Esophagus (tissue), 2 donors: ENCODE measurements around the gene PHKA2. TPM values are rescaled to one million over a fixed set of nuclear protein-coding genes. Genes with fewer than 3 reads are reported as not detected.

Source experiments
- H3K27ac ChIP-seq, 2 donors: one replicate each; pipeline ENCODE4 v1.5.1; 2013; ENCODE audit warnings: low read depth in 2 of 2, mild to moderate bottlenecking in 2 of 2, inconsistent platforms in 1 of 2, low read length in 1 of 2, moderate library complexity in 1 of 2
- H3K27me3 ChIP-seq, 2 donors: one replicate each; pipeline ENCODE4 v1.6.1; 2013; ENCODE audit warnings: low read length in 2 of 2, control low read depth in 1 of 2, mild to moderate bottlenecking in 1 of 2; ENCODE audit not compliant: insufficient read depth in 2 of 2, control insufficient read depth in 1 of 2
- H3K36me3 ChIP-seq, 2 donors: one replicate each; pipeline ENCODE4 v1.6.1; 2013; ENCODE audit warnings: low read length in 1 of 2; ENCODE audit not compliant: control insufficient read depth in 2 of 2, insufficient read depth in 2 of 2
- H3K4me1 ChIP-seq, 2 donors: one replicate each; pipeline ENCODE4 v1.6.1; 2013; ENCODE audit warnings: low read length in 1 of 2; ENCODE audit not compliant: control insufficient read depth in 2 of 2, insufficient read depth in 2 of 2
- H3K4me3 ChIP-seq, 2 donors: one replicate each; pipeline ENCODE4 v1.5.1; 2013; ENCODE audit warnings: low read length in 2 of 2, mild to moderate bottlenecking in 2 of 2, low read depth in 1 of 2, moderate library complexity in 1 of 2
- H3K9me3 ChIP-seq, 2 donors: one replicate each; pipeline ENCODE4 v1.6.1; 2013; ENCODE audit warnings: mild to moderate bottlenecking in 2 of 2, low read depth in 1 of 2, low read length in 1 of 2, moderate library complexity in 1 of 2; ENCODE audit not compliant: control insufficient read depth in 2 of 2, insufficient read depth in 1 of 2
- WGBS, 2 donors: extraction: QIAGEN DNeasy Blood & Tissue Kit; methylation state at CpG; one replicate each; pipeline ENCODE4 v1.1.7; 2013; 5-methylcytosine and 5-hydroxymethylcytosine counted together
- polyA plus RNA-seq, 2 donors: library from polyadenylated mRNA; stranded (reverse); fragments of 200-250 nt; gene quantifications; one replicate each; pipeline ENCODE4 v1.2.3, GENCODE V29; 2013
- donor health status: healthy with polysubstance abuse.
- donor health status: Bipolar disorder and iron deficiency.

The PHKA2 gene
- polyA plus RNA-seq, 2 donors: 11.1 to 17.7 TPM

- Histone ChIP-seq H3K27me3 (no peaks in the 10 kb centered on the region), H3K4me1 (no peaks in the 10 kb centered on the region), H3K4me3 (no peak overlapping the region), H3K9me3 (no peaks in the 10 kb centered on the region), H3K27ac (no peak overlapping the region), H3K36me3 (no peaks in the 10 kb centered on the region)
- 87 to 92% methylated on average over 7 of the region's 7 CpGs for WGBS, 2 donors
These were observed 27.4 kb downstream of the PHKA2 start for GRCh38 chrX:18956303-18957032.

- Histone ChIP-seq H3K36me3 (peaks cover 0 to 2% of the 10 kb centered on the region in 2 donors), H3K27me3 (no peaks in the 10 kb centered on the region), H3K27ac (no peak overlapping the region), H3K4me3 (no peak overlapping the region), H3K9me3 (no peaks in the 10 kb centered on the region), H3K4me1 (no peaks in the 10 kb centered on the region)
- WGBS, 2 donors: 87 to 90% methylated on average over 4 of the region's 4 CpGs
These were observed 28.2 kb downstream of the PHKA2 start for GRCh38 chrX:18955676-18956075.

GRCh38 chrX:18951032-18951431 is 32.9 kb downstream of the PHKA2 start:
- H3K9me3 ChIP-seq: no peaks in the 10 kb centered on the region
- H3K4me1 ChIP-seq: no peaks in the 10 kb centered on the region
- H3K4me3 ChIP-seq: no peak overlapping the region
- peaks cover 0 to 2% of the 10 kb centered on the region in 2 donors for H3K36me3 ChIP-seq
- no peaks in the 10 kb centered on the region for H3K27me3 ChIP-seq
- no peak overlapping the region for H3K27ac ChIP-seq
- 89 to 98% methylated on average over 10 of the region's 10 CpGs for WGBS, 2 donors

- no peaks in the 10 kb centered on the region for H3K27me3 ChIP-seq
- no peak overlapping the region for H3K27ac ChIP-seq
- peaks cover 0 to 2% of the 10 kb centered on the region in 2 donors for H3K36me3 ChIP-seq
- H3K4me3 ChIP-seq: no peak overlapping the region
- H3K9me3 ChIP-seq: no peaks in the 10 kb centered on the region
- WGBS, 2 donors: 90 to 95% methylated on average over 8 of the region's 8 CpGs
- H3K4me1 ChIP-seq: no peaks in the 10 kb centered on the region
These were observed 34.0 kb downstream of the PHKA2 start for GRCh38 chrX:18949944-18950301.

GRCh38 chrX:18949291-18949943 is 34.5 kb downstream of the PHKA2 start:
- peaks cover 0 to 2% of the 10 kb centered on the region in 2 donors for H3K36me3 ChIP-seq
- WGBS, 2 donors: 73 to 82% methylated on average over 4 of the region's 4 CpGs
- no peaks in the 10 kb centered on the region for H3K27me3 ChIP-seq
- no peaks in the 10 kb centered on the region for H3K9me3 ChIP-seq
- H3K4me1 ChIP-seq: no peaks in the 10 kb centered on the region
- no peak overlapping the region for H3K27ac ChIP-seq
- H3K4me3 ChIP-seq: no peak overlapping the region

- Histone ChIP-seq H3K9me3 (no peaks in the 10 kb centered on the region), H3K4me1 (no peaks in the 10 kb centered on the region), H3K27ac (no peak overlapping the region), H3K27me3 (no peaks in the 10 kb centered on the region), H3K36me3 (peaks cover 0 to 2% of the 10 kb centered on the region in 2 donors), H3K4me3 (no peak overlapping the region)
- WGBS, 2 donors: 85 to 92% methylated on average over 4 of the region's 4 CpGs
These were observed 37.3 kb downstream of the PHKA2 start for GRCh38 chrX:18946611-18947010.

GRCh38 chrX:18946157-18946556 is 37.8 kb downstream of the PHKA2 start:
- H3K4me3 ChIP-seq: no peak overlapping the region
- H3K9me3 ChIP-seq: no peaks in the 10 kb centered on the region
- H3K36me3 ChIP-seq: peaks cover 0 to 2% of the 10 kb centered on the region in 2 donors
- H3K27ac ChIP-seq: no peak overlapping the region
- WGBS, 2 donors: 90 to 97% methylated on average over 6 of the region's 6 CpGs
- H3K27me3 ChIP-seq: no peaks in the 10 kb centered on the region
- H3K4me1 ChIP-seq: no peaks in the 10 kb centered on the region

- Histone ChIP-seq H3K9me3 (no peaks in the 10 kb centered on the region), H3K4me3 (no peak overlapping the region), H3K36me3 (no peaks in the 10 kb centered on the region), H3K27ac (no peak overlapping the region), H3K4me1 (no peaks in the 10 kb centered on the region), H3K27me3 (no peaks in the 10 kb centered on the region)
- WGBS, 2 donors: 91% methylated on average over 2 of the region's 2 CpGs
These were observed 38.4 kb downstream of the PHKA2 start for GRCh38 chrX:18945483-18945882.

GRCh38 chrX:18944482-18944881 is 39.4 kb downstream of the PHKA2 start:
- Histone ChIP-seq H3K27ac (no peak overlapping the region), H3K4me1 (no peaks in the 10 kb centered on the region), H3K4me3 (no peak overlapping the region), H3K27me3 (no peaks in the 10 kb centered on the region), H3K36me3 (no peaks in the 10 kb centered on the region), H3K9me3 (no peaks in the 10 kb centered on the region)
- 75 to 81% methylated on average over 4 of the region's 4 CpGs for WGBS, 2 donors

- 83 to 98% methylated on average over 2 of the region's 2 CpGs for WGBS, 2 donors
- H3K4me1 ChIP-seq: no peaks in the 10 kb centered on the region
- H3K27me3 ChIP-seq: no peaks in the 10 kb centered on the region
- H3K27ac ChIP-seq: no peak overlapping the region
- H3K36me3 ChIP-seq: no peaks in the 10 kb centered on the region
- H3K4me3 ChIP-seq: no peak overlapping the region
- H3K9me3 ChIP-seq: no peaks in the 10 kb centered on the region
These were observed 42.0 kb downstream of the PHKA2 start for GRCh38 chrX:18941896-18942295.
